ENCODE results near the gene ARHGAP32.

Gene ARHGAP32

GRCh38 chr11:128928400-128928799 lies 263.7 kb downstream of the ARHGAP32 start:
- no peak overlapping the region for H3K23ac ChIP-seq (ENCODE audit: low read length)
- no peak overlapping the region for H3K4ac ChIP-seq (ENCODE audit: low read depth, low read length)
- no peak overlapping the region for H2BK120ac ChIP-seq (ENCODE audit: insufficient read depth, low read length, poor library complexity)
- H3K4me1 ChIP-seq (ENCODE audit: control insufficient read depth in 1 of 2, insufficient read depth in 2 of 2, low read length in 2 of 2) = no peaks in the 10 kb centered on the region
- no peak overlapping the region for H2AFZ ChIP-seq (ENCODE audit: insufficient read depth, low read length, poor library complexity)
- no peak overlapping the region for H2AK5ac ChIP-seq (ENCODE audit: low read length)
- no peaks in the 10 kb centered on the region for H3K36me3 ChIP-seq (ENCODE audit: control insufficient read depth in 1 of 2, insufficient read depth in 2 of 2, low read length in 2 of 2)
- no peaks in the 10 kb centered on the region for H3K79me2 ChIP-seq (ENCODE audit: control insufficient read depth, insufficient read depth, low read length, poor library complexity)
- H4K8ac ChIP-seq (ENCODE audit: low read depth, low read length) = no peak overlapping the region
- H3K27me3 ChIP-seq (ENCODE audit: insufficient read depth, low read length) = no peaks in the 10 kb centered on the region
- H3K9ac ChIP-seq (ENCODE audit: low read length) = no peak overlapping the region
- H4K12ac ChIP-seq (ENCODE audit: low read depth, low read length) = no peak overlapping the region
- no peaks in the 10 kb centered on the region for H3K9me3 ChIP-seq (ENCODE audit: insufficient read depth, low read depth, low read length)
- H2BK5ac ChIP-seq (ENCODE audit: low read depth, low read length, poor library complexity) = no peak overlapping the region
- H2BK12ac ChIP-seq (ENCODE audit: low read length) = no peak overlapping the region
- no peak overlapping the region for H3K18ac ChIP-seq (ENCODE audit: low read length)
- H3K79me1 ChIP-seq (ENCODE audit: low read length) = no peaks in the 10 kb centered on the region
- no peak overlapping the region for H4K91ac ChIP-seq (ENCODE audit: low read depth, low read length)
- no peak overlapping the region for H3K4me2 ChIP-seq (ENCODE audit: low read length)
- no peak overlapping the region for H3K27ac ChIP-seq (ENCODE audit: low read depth, low read length)
- DNase-seq = no peak
- no CpG with 5 or more reads among the region's 5 CpGs for WGBS (ENCODE audit: extremely low coverage, insufficient coverage, insufficient read length)
- H3K14ac ChIP-seq (ENCODE audit: low read length) = no peak overlapping the region
- H3K4me3 ChIP-seq (ENCODE audit: low read depth, low read length) = no peak overlapping the region

GRCh38 chr11:128927683-128928336 lies 264.3 kb downstream of the ARHGAP32 start:
- H2AK5ac ChIP-seq (ENCODE audit: low read length) = no peak overlapping the region
- no peak for DNase-seq
- no peak overlapping the region for H3K4ac ChIP-seq (ENCODE audit: low read depth, low read length)
- H2BK120ac ChIP-seq (ENCODE audit: insufficient read depth, low read length, poor library complexity) = no peak overlapping the region
- no peak overlapping the region for H3K4me2 ChIP-seq (ENCODE audit: low read length)
- H3K23ac ChIP-seq (ENCODE audit: low read length) = no peak overlapping the region
- H2AFZ ChIP-seq (ENCODE audit: insufficient read depth, low read length, poor library complexity) = no peak overlapping the region
- H3K79me1 ChIP-seq (ENCODE audit: low read length) = no peaks in the 10 kb centered on the region
- no peak overlapping the region for H4K12ac ChIP-seq (ENCODE audit: low read depth, low read length)
- H3K9ac ChIP-seq (ENCODE audit: low read length) = no peak overlapping the region
- no peak overlapping the region for H3K27ac ChIP-seq (ENCODE audit: low read depth, low read length)
- no CpG with 5 or more reads among the region's 12 CpGs for WGBS (ENCODE audit: extremely low coverage, insufficient coverage, insufficient read length)
- H4K8ac ChIP-seq (ENCODE audit: low read depth, low read length) = no peak overlapping the region
- no peak overlapping the region for H3K4me3 ChIP-seq (ENCODE audit: low read depth, low read length)
- H3K27me3 ChIP-seq (ENCODE audit: insufficient read depth, low read length) = no peaks in the 10 kb centered on the region
- H3K36me3 ChIP-seq (ENCODE audit: control insufficient read depth in 1 of 2, insufficient read depth in 2 of 2, low read length in 2 of 2) = no peaks in the 10 kb centered on the region
- no peak overlapping the region for H3K14ac ChIP-seq (ENCODE audit: low read length)
- no peaks in the 10 kb centered on the region for H3K4me1 ChIP-seq (ENCODE audit: control insufficient read depth in 1 of 2, insufficient read depth in 2 of 2, low read length in 2 of 2)
- no peak overlapping the region for H2BK12ac ChIP-seq (ENCODE audit: low read length)
- no peak overlapping the region for H3K18ac ChIP-seq (ENCODE audit: low read length)
- no peak overlapping the region for H2BK5ac ChIP-seq (ENCODE audit: low read depth, low read length, poor library complexity)
- H3K79me2 ChIP-seq (ENCODE audit: control insufficient read depth, insufficient read depth, low read length, poor library complexity) = no peaks in the 10 kb centered on the region
- H3K9me3 ChIP-seq (ENCODE audit: insufficient read depth, low read depth, low read length) = no peaks in the 10 kb centered on the region
- no peak overlapping the region for H4K91ac ChIP-seq (ENCODE audit: low read depth, low read length)

DNA sequence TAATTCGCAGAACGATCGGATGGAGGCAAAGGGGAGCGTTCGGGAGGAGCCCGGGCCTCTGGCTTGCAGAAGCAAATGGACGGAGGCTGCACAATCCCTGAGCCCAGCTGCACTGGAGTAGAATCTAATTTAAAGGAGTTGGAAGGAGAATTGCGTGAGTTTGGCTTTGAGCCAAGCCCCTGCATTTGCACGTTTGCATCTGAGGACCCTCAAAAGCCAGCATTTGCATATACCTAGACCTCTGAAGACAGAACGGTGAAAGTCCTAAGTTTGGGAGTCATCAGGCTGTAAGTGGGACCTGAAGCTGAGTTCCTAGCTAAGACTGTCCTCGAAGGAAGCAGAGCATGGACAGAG lies 265.0 kb downstream of the ARHGAP32 start:
- H2BK12ac ChIP-seq (ENCODE audit: low read length) = no peak overlapping the region
- no peaks in the 10 kb centered on the region for H3K27me3 ChIP-seq (ENCODE audit: insufficient read depth, low read length)
- H3K14ac ChIP-seq (ENCODE audit: low read length) = no peak overlapping the region
- H2AK5ac ChIP-seq (ENCODE audit: low read length) = no peak overlapping the region
- H2BK5ac ChIP-seq (ENCODE audit: low read depth, low read length, poor library complexity) = no peak overlapping the region
- H3K4me2 ChIP-seq (ENCODE audit: low read length) = no peak overlapping the region
- H4K12ac ChIP-seq (ENCODE audit: low read depth, low read length) = no peak overlapping the region
- no CpG with 5 or more reads among the region's 11 CpGs for WGBS (ENCODE audit: extremely low coverage, insufficient coverage, insufficient read length)
- no peaks in the 10 kb centered on the region for H3K79me2 ChIP-seq (ENCODE audit: control insufficient read depth, insufficient read depth, low read length, poor library complexity)
- H3K9me3 ChIP-seq (ENCODE audit: insufficient read depth, low read depth, low read length) = no peaks in the 10 kb centered on the region
- H2AFZ ChIP-seq (ENCODE audit: insufficient read depth, low read length, poor library complexity) = no peak overlapping the region
- H3K18ac ChIP-seq (ENCODE audit: low read length) = no peak overlapping the region
- H4K91ac ChIP-seq (ENCODE audit: low read depth, low read length) = no peak overlapping the region
- DNase-seq = no peak
- no peak overlapping the region for H3K4ac ChIP-seq (ENCODE audit: low read depth, low read length)
- H2BK120ac ChIP-seq (ENCODE audit: insufficient read depth, low read length, poor library complexity) = no peak overlapping the region
- no peak overlapping the region for H3K27ac ChIP-seq (ENCODE audit: low read depth, low read length)
- H3K9ac ChIP-seq (ENCODE audit: low read length) = no peak overlapping the region
- H3K4me3 ChIP-seq (ENCODE audit: low read depth, low read length) = no peak overlapping the region
- H3K23ac ChIP-seq (ENCODE audit: low read length) = no peak overlapping the region
- H3K79me1 ChIP-seq (ENCODE audit: low read length) = no peaks in the 10 kb centered on the region
- no peaks in the 10 kb centered on the region for H3K36me3 ChIP-seq (ENCODE audit: control insufficient read depth in 1 of 2, insufficient read depth in 2 of 2, low read length in 2 of 2)
- H3K4me1 ChIP-seq (ENCODE audit: control insufficient read depth in 1 of 2, insufficient read depth in 2 of 2, low read length in 2 of 2) = no peaks in the 10 kb centered on the region
- no peak overlapping the region for H4K8ac ChIP-seq (ENCODE audit: low read depth, low read length)

DNA sequence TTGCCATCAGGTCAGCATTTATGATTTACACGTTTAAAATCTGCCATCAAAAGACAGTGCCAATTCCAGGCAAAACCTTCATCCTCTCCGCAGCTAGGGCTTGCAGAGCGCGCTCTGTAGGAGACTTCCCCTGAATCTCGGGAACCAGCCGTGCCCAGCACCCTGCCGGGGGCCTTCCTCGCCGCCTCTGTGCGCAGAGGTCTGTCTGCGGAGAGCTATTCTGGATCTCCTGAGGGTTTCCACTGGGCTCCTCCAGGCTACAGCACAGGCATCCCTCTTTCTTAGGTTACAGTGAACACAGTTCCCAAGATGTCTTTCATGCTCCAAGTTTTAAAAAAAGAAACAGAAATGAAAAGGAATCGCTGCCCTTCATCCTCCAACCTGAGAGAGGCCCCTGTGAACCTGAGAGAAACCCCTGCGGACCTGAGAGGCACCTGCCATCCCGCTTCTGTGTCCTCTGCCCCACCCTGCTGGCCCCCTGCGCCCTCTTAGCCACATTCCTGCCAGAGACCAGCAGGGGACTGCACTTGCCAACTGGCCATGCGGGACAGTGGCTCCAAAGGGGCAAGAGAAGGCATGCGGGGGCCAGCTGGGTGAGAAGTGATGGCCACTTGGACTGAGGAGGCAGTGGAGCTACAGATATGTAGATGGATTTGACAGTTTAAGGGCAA lies 265.6 kb downstream of the ARHGAP32 start:
- Histone ChIP-seq H2BK5ac (ENCODE audit: low read depth, low read length, poor library complexity) (no peak overlapping the region), H3K18ac (ENCODE audit: low read length) (no peak overlapping the region), H3K27me3 (ENCODE audit: insufficient read depth, low read length) (no peaks in the 10 kb centered on the region), H3K27ac (ENCODE audit: low read depth, low read length) (no peak overlapping the region), H3K9ac (ENCODE audit: low read length) (no peak overlapping the region), H3K36me3 (ENCODE audit: control insufficient read depth in 1 of 2, insufficient read depth in 2 of 2, low read length in 2 of 2) (no peaks in the 10 kb centered on the region), H3K4me2 (ENCODE audit: low read length) (no peak overlapping the region), H2AFZ (ENCODE audit: insufficient read depth, low read length, poor library complexity) (no peak overlapping the region), H3K23ac (ENCODE audit: low read length) (no peak overlapping the region), H4K8ac (ENCODE audit: low read depth, low read length) (no peak overlapping the region), H4K12ac (ENCODE audit: low read depth, low read length) (no peak overlapping the region), H3K4me3 (ENCODE audit: low read depth, low read length) (no peak overlapping the region), H3K79me2 (ENCODE audit: control insufficient read depth, insufficient read depth, low read length, poor library complexity) (no peaks in the 10 kb centered on the region), H3K4ac (ENCODE audit: low read depth, low read length) (no peak overlapping the region), H2BK12ac (ENCODE audit: low read length) (no peak overlapping the region), H2BK120ac (ENCODE audit: insufficient read depth, low read length, poor library complexity) (no peak overlapping the region), H4K91ac (ENCODE audit: low read depth, low read length) (no peak overlapping the region), H3K79me1 (ENCODE audit: low read length) (no peaks in the 10 kb centered on the region), H3K14ac (ENCODE audit: low read length) (no peak overlapping the region), H3K4me1 (ENCODE audit: control insufficient read depth in 1 of 2, insufficient read depth in 2 of 2, low read length in 2 of 2) (no peaks in the 10 kb centered on the region), H3K9me3 (ENCODE audit: insufficient read depth, low read depth, low read length) (no peaks in the 10 kb centered on the region), H2AK5ac (ENCODE audit: low read length) (no peak overlapping the region)
- DNase-seq = no peak
- WGBS (ENCODE audit: extremely low coverage, insufficient coverage, insufficient read length) = no CpG with 5 or more reads among the region's 17 CpGs
